Stimulated activated CD4-positive, alpha-beta T cell treated with anti-CD3 and anti-CD28 coated beads, Interleukin-12 subunit alpha, Interleukin-12 subunit beta, amount 100 ng/mL, for 4 hours (primary cell): ENCODE data around the gene CFAP97.
A peak's percentile ranks its signal among the peaks of the same experiment; 100 is the strongest.
"Not testable (repeated sequence)": the region's sequence is repeated elsewhere in the genome, so short reads cannot be mapped to it uniquely, and the experiment has no call there.

Experiments
- DNase-seq: peaks from one replicate; pipeline ENCODE4 v3.0.0-alpha.2; 2020

CFAP97 gene

GRCh38 chr4:185203486-185204237, at the start of gene CFAP97:
Gene CFAP97 (minus strand): TSS chr4:185204000. CDS start chr4:185191196, 12,804 bp downstream.
- peak; percentile 77 for DNase-seq

DNA sequence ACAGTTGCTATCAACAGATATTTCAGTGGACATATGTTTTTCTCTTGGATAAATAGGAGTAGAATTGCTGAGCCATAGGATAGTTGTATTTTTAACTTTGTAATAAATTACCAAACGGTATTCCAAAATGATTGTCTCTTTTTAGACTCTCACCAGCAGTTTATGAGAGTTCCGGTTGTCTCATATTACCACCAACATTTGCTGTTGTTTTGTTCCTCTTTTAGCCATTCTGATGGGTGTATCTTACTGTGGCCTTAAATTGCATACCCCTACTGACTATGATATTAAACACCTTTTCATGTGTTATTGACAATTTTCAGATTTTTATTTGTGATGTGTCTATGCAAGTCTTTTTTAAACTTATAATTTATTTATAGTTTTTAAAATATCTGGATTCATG, 45.3 kb upstream of the CFAP97 start:
- DNase-seq, result no peak

DNA sequence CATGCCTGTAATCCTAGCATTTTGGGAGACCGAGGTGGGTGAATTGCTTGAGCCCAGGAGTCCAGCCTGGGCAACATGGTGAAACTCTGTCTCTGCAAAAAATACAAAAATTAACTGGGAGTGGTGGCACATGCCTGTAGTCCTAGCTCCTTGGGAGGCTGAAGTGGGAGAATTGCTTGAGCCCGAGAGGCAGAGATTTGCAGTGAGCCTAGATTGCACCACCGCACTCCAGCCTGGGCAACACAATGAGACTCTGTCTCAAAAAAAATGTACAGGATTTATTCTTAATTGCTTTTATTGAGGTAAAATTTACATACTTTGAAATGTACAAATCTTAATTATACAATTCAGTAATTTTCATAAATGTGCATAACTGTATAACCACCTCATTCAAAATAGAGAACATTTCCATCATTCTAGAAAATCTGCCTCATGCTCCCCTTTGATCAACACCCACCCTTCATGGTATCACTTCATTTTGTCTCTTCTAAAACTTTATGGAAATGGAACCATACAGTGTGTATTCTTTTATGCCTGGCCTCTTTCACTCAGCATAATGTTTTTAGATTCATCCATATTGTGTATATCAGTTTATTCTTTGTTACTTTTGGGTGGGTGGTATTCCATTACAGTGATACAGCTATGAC, 44.7 kb upstream of the CFAP97 start:
- DNase-seq, result no peak

DNA sequence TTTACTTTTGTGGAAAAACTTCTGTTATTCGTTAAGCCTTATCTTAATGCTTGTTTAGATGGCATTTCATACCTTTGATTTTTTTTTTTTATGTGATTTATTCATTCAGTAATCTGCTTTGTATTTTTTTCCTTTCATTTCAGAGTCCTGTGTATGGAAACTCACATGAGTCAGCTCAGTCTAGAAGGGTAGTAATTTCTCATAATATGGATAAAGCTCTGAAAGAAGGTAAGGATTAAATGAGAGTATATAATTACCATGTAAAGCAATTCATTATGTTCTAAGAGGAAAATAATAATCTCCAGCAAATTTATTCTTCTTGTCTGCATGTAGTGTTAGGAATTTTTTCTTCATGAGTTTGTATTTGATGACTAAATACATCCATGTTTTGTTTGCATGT, 43.4 kb upstream of the CFAP97 start:
- DNase-seq, result no peak

DNA sequence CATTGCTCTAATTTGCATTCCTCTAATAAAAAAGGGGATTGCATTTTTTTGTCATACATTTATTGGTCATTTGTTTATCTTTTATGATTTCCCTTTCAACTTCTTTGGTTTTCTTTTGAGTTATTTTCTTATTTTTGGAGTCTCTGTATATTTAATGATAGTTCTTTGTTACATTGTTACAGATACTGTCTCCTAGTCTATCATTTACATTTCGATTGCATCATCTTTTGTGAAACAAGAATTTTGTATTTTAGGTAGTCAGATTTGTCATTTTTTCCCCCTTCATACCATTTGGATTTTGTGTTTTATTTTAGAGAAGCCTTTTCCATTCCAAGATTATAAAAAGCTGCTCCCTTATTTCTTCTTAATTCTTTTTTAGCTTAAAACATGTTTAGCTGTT, 42.7 kb upstream of the CFAP97 start:
- DNase-seq, result no peak

DNA sequence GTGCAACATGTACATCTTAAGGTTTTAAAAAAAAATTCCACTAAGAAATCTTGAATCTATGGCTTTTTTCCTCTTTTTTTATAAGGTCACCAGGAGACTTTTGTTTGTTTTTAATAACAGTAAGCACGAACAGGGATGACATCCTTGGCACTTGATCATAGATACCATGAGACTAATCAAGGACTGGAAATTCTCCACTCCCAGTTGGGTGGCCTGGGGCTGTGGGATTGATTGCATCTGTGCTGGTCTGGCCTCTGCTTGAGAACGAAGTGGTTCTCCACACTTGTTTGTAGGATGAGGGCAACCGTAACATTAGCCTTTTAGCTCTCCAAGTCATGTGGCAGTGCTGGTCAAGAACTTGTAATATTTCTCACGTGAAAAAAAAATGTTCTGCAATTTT, 41.0 kb upstream of the CFAP97 start:
- DNase-seq, result no peak

DNA sequence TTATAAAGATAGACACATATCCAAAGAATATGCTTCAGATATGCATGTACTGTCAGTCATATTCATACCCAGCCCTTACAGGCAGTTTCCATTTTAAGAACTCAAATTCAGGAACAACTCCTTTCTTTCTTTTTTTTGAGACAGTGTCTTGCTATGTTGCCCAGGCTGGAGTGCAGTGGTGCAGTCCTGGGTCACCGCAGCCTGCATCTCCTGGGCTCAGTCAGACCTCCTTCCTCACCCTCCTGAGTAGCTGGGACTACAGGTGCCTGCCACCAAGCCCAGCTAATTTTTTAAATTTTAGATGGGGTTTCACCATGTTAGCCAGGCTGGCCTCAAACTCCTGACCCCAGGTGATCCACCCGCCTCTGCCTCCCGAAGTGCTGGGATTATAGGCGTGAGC, 40.1 kb upstream of the CFAP97 start:
- no peak for DNase-seq

GRCh38 chr4:185242749-185243533, 39.1 kb upstream of the CFAP97 start:
- DNase-seq, result no peak

DNA sequence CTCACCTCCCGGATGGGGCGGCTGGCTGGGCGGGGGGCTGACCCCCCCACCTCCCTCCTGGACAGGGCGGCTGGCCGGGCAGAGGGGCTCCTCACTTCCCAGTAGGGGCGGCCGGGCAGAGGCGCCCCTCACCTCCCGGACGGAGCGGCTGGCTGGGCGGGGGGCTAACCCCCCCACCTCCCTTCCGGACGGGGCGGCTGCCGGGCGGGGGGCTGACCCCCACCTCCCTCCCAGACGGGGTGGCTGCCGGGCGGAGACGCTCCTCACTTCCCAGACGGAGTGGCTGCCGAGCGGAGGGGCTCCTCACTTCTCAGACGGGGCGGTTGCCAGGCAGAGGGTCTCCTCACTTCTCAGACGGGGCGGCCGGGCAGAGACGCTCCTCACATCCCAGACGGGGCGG, 36.7 kb upstream of the CFAP97 start:
- DNase-seq, result not testable (repeated sequence)

GRCh38 chr4:185238750-185239149, 35.0 kb upstream of the CFAP97 start:
- no peak for DNase-seq

DNA sequence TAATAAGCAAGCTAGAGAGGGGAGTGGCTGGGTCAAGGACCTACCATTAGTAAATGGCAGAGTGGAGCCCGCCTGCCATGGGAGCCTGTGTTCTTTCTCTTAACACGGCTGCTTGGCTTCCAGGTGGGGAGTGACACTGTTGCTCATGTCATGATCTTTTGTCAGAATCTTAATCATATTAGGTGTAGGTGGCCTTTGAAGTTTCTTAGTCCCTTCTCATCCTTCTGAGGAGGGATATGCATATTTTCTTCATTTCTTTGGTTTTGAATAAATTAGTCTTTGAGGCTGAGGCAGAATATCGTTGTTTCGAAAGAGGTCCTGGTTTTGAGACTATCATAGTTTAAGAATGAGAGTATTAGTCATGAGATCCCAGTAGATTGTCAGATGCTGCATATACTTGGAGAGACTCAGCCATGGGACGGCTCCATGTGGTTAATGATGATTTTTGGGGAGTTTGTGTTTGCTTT, 34.4 kb upstream of the CFAP97 start:
- DNase-seq, result peak; percentile 13

GRCh38 chr4:185237175-185237574, 33.4 kb upstream of the CFAP97 start:
- no peak for DNase-seq

GRCh38 chr4:185235843-185236503, 32.2 kb upstream of the CFAP97 start:
- no peak for DNase-seq

GRCh38 chr4:185235119-185235842, 31.5 kb upstream of the CFAP97 start:
- DNase-seq, result no peak

DNA sequence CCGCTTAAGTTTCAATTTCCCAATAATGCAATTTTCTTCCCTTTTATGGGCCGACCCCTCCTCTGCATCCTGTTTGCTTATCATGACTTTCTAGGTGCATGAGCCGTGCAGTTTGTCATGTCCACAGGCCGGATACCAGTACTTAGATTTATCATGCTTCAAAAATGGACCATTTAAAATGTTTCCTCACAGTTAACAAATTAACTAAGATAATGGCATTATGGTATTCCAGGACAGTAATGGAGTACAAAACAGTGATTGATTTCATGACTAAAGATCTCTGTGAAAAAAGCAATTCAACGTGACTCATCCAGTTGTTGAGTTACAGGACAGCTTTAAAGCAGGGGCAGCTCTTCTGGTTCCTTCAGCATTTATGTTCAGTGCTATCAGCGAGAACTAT, 28.6 kb upstream of the CFAP97 start:
- DNase-seq, result no peak

GRCh38 chr4:185229021-185229818, 25.4 kb upstream of the CFAP97 start:
- DNase-seq, result no peak

DNA sequence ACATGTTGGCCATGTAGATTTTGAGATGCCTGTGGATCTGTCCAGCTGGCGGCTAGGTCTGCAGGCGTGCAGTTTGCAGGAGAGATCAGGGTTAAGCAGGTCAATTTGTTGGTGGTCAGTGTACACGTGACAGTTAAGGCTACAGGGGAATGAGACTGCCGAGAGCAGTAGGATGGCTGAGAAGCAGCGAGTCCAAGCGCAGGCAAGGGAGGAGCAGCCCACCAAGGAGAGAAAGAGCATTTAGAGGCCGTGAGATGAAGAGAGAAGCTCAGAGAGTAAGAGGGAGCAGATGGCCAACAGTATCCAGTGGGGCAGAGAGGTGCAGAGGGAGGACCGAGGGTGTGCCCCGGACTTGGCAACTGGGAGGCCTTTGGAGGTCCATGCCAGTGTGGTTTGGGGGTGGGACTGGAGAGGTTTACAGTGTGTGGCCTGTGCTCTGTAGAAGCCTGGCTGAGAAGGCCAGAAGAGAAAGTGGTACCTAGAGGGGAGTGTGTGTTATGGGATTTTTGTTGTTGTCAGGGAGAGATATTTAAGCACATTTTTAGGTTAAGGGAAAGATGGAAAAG, 24.0 kb upstream of the CFAP97 start:
- DNase-seq, result no peak

DNA sequence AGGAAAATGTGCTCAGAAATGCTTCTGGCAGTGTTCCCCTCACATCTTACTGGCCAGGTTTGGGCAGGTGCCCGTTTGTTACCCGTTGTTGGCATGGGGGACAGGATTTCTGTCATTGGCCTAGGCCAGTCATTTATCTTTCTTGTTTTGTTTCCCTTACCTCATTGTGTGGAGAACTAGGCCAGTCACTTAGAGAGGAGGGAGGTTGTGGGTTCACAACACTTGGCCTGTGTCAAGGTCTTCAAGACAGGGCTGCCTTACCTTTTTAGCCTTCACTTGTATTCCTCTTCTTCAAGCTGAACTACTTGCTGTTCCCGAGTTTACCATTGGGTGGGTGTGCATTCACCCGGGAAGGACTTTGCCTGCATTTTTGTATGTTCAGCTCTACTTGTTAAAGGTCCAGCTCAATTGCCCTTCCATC, 23.3 kb upstream of the CFAP97 start:
- no peak for DNase-seq

- no peak for DNase-seq
These were observed 22.1 kb upstream of the CFAP97 start for GRCh38 chr4:185225940-185226339.

GRCh38 chr4:185224597-185224996, 20.8 kb upstream of the CFAP97 start:
- no peak for DNase-seq

DNA sequence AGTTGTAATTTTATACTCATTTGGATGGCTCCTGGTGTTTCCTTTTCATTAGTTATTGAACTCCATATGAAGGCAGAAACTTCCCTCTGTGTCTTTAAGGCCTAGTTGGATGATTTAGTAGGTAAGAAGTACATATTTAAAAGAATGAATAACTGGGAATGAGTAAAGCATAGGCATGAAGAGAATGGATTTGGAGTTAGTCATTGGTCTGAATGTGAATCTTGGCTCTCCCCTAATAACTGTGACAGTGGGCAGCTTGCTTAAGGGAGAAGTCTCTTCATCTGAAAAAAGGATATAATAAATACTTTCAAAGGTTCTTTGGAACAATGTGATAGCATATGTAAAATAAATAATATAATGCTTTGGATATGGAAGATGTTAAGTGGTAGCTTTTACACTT, 18.8 kb upstream of the CFAP97 start:
- DNase-seq, result no peak
